ENCODE data around the gene LUZP1. TPM values are rescaled to one million over a fixed set of nuclear protein-coding genes. Genes with fewer than 3 reads are reported as not detected.

The LUZP1 gene
- total and polyA plus RNA-seq, 2 donors (not counting 3 experiments of a cell fraction or from before 2014, with no cell fraction given), result 26.3 to 82.4 TPM

GRCh38 chr1:23080885-23081284 is 87.8 kb downstream of the LUZP1 start:
- peaks cover 4% of the 10 kb centered on the region for H3K79me2 ChIP-seq (ENCODE audit: control insufficient read depth, insufficient read depth, low read length)

More at GRCh38 chr1:23080885-23081284, 87.8 kb downstream of the LUZP1 start:
- no peak overlapping the region for H3K27ac ChIP-seq (ENCODE audit: insufficient read depth, low read depth, low read length)
- DNase-seq (ENCODE audit: low read depth, low spot score) (no peak), FAIRE-seq (no peak)
- H3K9me1 ChIP-seq (replicated peaks; ENCODE audit: control insufficient read depth, extremely low read depth, insufficient read depth, low read length), result no peaks in the 10 kb centered on the region
- H2AFZ ChIP-seq (ENCODE audit: low read depth, low read length), result no peak overlapping the region
- peaks cover 34 to 41% of the 10 kb centered on the region in 2 experiments for H3K36me3 ChIP-seq (ENCODE audit: control insufficient read depth in 2 of 2, extremely low read depth in 1 of 2, insufficient read depth in 2 of 2, low read length in 2 of 2)
- no peaks in the 10 kb centered on the region for H3K9me3 ChIP-seq (replicated peaks; ENCODE audit: control insufficient read depth, insufficient read depth, low read length)
- intact Hi-C loops (cut with micrococcal nuclease), result loop anchor here (5.0 kb wide), 1 partner anchor 104 kb away; no protein-coding TSS in a partner anchor
- ChIA-PET POLR2A (no interaction called here), CTCF (interaction anchor here (1.0 to 5.7 kb wide), 6 partner anchors 9 to 104 kb away, joined by 3 to 36 read pairs (median 4); no protein-coding TSS in a partner anchor)
- H3K4me2 ChIP-seq (ENCODE audit: insufficient read depth, low read length), result no peak overlapping the region
- no peak overlapping the region for H3K4me3 ChIP-seq (replicated peaks in 1 of 3; ENCODE audit: insufficient read depth in 1 of 3, low read depth in 1 of 3, low read length in 3 of 3)
- dilution Hi-C loops (cut with MboI; ENCODE audit: extremely low pct_ligation_motif_present, low sequenced_read_pairs), result no loop called here
- no peak overlapping the region for H3K9ac ChIP-seq (replicated peaks; ENCODE audit: extremely low read depth, insufficient read depth, low read length)
- BruUV-seq (replicated peaks), result no TSS peak
- H4K20me1 ChIP-seq (replicated peaks; ENCODE audit: control insufficient read depth, extremely low read depth, insufficient read depth, low read length), result no peaks in the 10 kb centered on the region
- peaks cover 11% of the 10 kb centered on the region for H3K4me1 ChIP-seq (ENCODE audit: control insufficient read depth, extremely low read depth, insufficient read depth, low read length)
- TF ChIP-seq MYC (IDR thresholded peaks at IDR 0.05; ENCODE audit: low read depth, low read length) (no peak), EZH2 (IDR thresholded peaks at IDR 0.05; ENCODE audit: borderline replicate concordance, low read depth, low read length, severe bottlenecking) (no peak), CTCF (IDR thresholded peaks at IDR 0.05; ENCODE audit: extremely low read depth in 1 of 2, insufficient read depth in 1 of 2, low read depth in 1 of 2, low read length in 2 of 2) (no peak), GATA2 (IDR thresholded peaks at IDR 0.05; ENCODE audit: insufficient read depth, insufficient read length, low read depth, low read length) (no peak), JUN (IDR thresholded peaks at IDR 0.05; ENCODE audit: borderline replicate concordance, insufficient read depth, insufficient read length, low read depth) (no peak), FOS (IDR thresholded peaks at IDR 0.05; ENCODE audit: borderline replicate concordance, insufficient read depth, low read length) (no peak), POLR2AphosphoS5 (IDR thresholded peaks at IDR 0.05; ENCODE audit: insufficient read depth, low read depth, low read length) (no peak), POLR2A (IDR thresholded peaks at IDR 0.05; ENCODE audit: low read depth, low read length) (no peak)
- TF ChIP-seq, protein P1, sequence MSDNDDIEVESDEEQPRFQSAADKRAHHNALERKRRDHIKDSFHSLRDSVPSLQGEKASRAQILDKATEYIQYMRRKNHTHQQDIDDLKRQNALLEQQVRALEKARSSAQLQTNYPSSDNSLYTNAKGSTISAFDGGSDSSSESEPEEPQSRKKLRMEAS (IDR thresholded peaks at IDR 0.05; ENCODE audit: insufficient read depth, insufficient read length), result no peak
- no peaks in the 10 kb centered on the region for H3K27me3 ChIP-seq (ENCODE audit: control insufficient read depth in 2 of 2, insufficient read depth in 2 of 2, low read length in 2 of 2)
